ENCODE results near the gene TRIM15. TPM values are rescaled to one million over a fixed set of nuclear protein-coding genes. Genes with fewer than 3 reads are reported as not detected.
"Not testable (repeated sequence)": the region's sequence is repeated elsewhere in the genome, so short reads cannot be mapped to it uniquely, and the experiment has no call there.

The TRIM15 gene
- total RNA-seq, 1 donor from 2014 or later: not detected

DNA sequence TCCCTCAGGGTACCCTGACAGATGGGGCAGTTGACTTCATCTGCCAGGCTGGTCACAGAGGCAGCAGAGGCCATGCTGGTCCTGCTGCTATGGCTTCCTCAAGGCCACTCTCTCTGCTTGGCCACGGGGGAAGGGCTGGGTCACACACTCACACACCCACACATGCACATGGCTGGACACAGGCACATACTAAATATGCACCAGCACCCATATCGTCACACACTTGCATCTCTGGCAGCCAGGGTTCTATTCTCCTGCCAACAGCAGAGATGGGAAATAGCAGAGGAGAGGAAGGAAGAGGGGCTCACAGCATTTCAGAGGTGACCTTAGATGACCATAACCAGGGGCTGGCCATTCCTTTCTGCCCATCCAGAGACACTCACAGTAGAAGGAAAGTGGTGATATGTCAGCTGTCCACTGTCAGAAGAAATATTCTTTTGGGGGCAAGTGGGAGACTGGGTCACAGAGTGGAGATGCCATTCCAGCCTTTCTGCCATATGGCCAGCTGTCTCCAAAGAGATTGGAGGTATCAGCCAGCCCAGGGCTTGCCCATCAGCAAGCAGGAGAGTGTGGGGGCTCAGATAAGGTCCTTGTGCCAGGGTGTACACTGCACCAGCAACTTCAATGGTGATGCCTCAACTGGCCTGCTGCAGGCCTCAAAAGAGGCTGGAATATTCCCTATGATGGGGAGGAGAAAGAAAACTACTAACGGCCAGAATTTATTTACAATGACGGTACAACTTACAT lies 2.4 kb upstream of the TRIM15 start, which contains the start of gene TRIM10:
Gene TRIM10 (minus strand): TSS at position 427 of the 747 bp plus-strand sequence. CDS start 353 bp downstream, at position 74.
- DNase-seq (ENCODE audit: low spot score): no peak

DNA sequence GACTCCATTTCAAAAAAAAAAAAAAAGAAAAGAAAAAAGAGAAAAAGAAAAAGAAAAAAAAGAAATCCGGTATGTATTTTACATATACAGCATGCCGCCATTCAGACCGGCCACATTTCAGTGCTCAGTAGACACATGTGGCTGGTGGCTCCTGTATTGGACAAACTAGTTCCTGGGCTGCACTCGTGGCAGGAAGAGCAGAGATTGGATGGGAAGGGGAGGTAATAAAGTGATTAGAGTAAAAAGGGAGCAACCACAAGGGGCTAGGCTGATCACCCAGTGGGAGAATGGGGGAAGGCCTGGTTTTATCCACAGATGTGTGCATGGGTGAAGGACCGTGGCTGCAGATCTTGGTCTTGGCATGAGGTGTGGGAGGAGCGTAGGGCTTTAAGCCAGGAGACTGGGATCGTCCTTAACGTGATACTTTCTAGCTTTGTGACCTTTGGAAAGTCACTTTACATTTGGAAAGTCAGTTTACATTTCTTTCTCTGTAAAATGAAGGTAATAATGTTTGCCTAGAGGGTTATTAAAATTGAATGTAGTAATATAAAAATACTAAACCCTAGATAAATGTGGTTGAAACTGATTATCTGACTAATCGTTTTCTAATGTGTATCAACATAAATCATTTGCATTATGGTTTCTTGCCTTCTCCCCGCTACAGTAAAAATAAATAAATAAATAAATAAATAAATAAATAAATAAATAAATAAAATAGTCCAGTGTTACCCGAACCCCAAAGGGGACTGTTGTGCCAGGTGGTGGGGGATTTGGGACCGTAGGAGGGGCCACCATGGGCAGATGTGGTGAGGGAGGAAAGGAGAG lies 869 bp upstream of the TRIM15 start:
- no peak for DNase-seq (ENCODE audit: low spot score)

DNA sequence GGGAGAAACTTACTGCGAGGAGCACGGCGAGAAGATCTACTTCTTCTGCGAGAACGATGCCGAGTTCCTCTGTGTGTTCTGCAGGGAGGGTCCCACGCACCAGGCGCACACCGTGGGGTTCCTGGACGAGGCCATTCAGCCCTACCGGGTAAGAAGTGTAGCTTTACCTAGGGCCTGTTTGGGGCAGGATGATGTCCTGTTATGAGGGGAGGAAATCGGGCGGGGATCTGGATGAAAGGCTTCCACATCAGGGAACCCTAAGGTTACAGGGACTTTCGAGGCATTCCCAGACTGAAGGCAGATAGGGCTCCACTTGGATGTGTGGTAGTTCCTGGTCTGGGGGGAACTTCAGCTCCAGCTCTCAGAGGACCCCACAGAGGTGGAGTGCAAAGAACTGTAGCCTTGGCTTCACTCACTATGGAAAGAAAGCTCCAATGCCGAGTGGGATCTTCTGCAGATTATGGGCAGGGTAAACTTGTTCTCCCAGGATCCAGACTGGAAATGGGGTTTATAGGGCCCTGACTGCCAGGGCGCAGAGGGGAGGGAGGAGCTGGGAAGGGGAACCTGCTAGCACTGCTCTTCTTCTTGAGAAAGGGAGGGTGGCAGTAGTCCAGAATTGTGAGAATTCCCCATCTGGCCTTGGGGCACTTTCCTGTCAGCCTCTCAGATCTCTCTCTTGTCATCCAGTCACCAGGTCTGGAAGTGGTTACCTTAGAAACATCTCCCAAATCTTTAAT lies 740 bp downstream of the TRIM15 start:
- DNase-seq (ENCODE audit: low spot score): no peak

DNA sequence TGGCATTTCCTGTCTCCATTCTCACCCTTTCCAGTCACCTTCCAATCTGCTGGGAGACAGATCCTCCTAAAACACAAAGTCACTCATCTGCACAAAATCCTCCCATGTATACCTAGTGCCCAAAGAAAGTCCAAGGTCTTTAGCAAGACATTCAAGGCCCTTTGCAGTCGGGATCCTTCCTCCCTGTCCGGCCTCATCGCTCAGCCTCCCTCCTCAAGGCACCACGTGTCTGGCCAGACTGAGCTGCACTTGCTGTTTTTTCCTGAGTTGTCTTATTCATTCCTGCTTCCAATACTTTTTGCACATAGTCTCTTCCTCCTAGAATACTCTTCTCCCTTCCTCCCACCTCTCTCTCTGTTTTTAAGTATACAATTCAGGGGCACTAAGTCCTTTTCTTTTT lies 1.4 kb downstream of the TRIM15 start:
- DNase-seq (ENCODE audit: low spot score): no peak

DNA sequence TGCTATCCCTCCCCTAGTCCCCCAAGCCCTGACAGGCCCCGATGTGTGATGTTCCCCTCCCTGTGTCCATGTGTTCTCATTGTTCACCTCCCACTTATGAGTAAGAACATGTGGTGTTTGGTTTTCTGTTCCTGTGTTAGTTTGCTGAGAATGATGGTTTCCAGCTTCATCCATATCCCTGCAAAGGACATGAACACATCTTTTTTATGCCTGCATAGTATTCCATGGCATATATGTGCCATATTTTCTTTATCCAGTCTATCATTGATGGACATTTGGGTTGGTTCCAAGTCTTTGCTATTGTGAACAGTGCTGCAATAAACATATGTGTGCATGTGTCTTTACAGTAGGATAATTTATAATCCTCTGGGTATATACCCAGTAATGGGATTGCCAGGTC lies 1.9 kb downstream of the TRIM15 start:
- DNase-seq (ENCODE audit: low spot score): not testable (repeated sequence)

DNA sequence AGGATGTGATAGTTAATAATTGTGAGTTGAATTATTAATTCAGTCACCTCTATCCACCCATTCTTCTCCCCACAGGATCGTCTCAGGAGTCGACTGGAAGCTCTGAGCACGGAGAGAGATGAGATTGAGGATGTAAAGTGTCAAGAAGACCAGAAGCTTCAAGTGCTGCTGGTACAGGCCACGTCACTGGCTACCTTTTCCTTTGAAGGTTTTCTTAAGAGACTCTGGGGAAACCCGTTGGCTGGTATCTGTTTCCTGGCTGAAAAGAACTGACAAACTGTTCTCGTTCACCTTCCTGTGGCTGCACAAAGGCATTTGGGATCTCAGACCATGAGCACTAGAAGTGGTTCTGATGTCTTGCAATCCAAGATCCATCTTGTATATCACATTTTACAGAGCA lies 3.8 kb downstream of the TRIM15 start:
- no peak for DNase-seq (ENCODE audit: low spot score)

DNA sequence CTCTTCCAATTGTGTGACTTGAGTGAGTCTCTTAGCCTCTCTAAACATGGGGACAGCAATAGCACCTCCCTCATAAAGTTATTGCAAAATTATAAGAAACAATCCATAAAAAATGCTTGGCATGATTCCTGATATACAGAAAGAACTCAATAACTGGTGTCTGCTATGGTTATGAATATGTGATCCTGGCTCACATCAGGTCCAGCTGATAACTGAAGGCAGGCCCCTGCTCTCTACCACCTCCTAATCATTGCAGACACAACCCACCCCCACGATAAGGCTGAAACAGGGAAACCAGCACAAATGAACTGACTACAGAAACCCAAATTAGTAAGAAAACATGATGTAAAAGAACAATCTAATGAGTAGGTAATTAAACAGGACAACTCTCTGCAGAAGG lies 5.4 kb downstream of the TRIM15 start:
- no peak for DNase-seq (ENCODE audit: low spot score)

DNA sequence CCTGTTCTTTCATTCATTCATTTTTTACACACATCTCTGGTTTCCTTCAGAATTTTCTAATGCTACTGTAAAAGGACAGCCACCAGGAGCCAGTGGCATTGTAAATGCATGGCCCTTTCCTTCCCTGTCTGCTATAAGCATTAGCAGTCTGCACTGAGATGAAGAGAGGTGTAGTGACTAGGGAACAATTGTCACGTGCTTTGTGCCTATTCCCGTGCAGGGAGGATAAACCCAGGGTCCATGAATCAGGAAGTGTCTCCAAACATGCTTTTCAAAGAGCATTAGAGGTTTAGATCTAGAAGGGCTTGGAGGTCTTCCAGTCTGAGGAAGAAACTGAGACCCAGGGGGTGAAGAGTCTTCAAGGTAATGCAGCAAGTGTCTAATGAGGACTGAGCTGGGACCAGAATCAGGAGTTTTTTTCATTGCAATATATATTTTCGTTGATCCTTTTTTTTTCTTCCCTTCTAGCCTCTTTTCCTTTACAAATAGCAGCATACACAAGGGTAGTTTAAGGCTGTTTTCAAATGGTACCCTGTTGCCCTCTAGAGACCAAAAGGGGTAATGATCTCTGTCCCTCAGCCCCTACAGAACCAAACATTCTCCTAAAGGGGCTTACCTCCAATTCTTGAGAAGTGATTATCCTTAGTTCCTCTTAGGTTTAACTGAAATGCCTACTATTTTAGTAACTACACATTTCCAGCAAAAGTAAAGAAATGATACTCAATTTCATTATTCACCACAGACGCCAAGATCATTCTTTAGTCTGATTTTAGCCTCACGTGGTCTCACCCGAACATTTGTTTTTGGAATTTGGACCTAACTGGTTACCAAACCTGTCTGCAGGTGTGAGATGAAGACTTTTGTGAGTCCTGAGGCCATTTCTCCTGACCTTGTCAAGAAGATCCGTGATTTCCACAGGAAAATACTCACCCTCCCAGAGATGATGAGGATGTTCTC lies 6.6 kb downstream of the TRIM15 start:
- no peak for DNase-seq (ENCODE audit: low spot score)

DNA sequence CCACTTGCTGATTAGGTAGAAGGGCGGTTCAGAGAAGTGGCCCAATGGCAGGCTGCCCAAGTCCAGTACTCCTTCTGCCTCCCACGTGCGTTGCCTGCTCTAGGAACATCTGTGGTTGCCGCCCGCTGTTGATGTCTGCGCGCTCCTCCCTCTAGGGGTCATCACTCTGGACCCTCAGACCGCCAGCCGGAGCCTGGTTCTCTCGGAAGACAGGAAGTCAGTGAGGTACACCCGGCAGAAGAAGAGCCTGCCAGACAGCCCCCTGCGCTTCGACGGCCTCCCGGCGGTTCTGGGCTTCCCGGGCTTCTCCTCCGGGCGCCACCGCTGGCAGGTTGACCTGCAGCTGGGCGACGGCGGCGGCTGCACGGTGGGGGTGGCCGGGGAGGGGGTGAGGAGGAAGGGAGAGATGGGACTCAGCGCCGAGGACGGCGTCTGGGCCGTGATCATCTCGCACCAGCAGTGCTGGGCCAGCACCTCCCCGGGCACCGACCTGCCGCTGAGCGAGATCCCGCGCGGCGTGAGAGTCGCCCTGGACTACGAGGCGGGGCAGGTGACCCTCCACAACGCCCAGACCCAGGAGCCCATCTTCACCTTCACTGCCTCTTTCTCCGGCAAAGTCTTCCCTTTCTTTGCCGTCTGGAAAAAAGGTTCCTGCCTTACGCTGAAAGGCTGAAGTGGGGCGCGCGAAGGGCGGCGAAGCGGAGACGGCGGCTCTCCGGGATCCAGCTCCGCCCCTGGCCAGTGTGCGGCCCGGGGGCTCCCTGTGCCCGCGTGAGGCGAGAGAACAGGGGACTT lies 8.5 kb downstream of the TRIM15 start:
- no peak for DNase-seq (ENCODE audit: low spot score)

DNA sequence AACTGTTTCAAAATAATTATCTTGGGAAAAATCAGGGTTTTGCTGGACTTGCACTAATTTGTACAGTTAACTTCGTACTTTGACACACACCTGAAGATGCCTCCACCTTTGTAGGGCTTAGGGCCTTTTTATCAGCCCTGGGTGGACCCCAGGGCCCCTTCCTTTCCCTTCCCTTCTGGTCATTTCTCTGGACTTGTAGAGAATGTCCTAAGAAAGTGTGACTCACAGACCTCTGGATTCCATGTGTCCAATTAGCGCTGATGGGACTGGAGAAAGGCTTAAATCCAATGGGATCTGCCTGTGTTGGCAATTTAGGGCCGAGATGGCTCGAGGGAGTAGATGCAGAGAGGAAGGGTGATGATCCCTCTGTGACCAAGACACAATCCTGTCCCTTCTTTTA lies 9.3 kb downstream of the TRIM15 start:
- DNase-seq (ENCODE audit: low spot score): no peak

DNA sequence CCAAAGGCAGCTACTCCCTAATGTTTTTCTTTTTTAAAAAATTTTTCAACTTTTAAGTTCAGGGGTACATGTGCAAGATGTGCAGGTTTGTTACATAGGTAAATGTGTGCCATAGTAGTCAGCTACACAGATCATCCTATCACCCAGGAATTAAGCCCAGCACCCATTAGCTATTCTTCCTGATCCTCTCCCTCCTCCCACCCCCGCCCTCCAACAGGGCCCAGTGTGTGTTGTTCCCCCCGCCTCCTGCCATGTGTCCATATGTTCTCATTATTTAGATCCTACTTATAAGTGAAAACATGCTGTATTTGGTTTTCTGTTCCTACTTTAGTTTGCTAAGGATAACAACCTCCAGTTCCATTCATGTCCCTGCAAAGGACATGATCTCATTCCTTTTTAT lies 12.4 kb downstream of the TRIM15 start:
- DNase-seq (ENCODE audit: low spot score): no peak

DNA sequence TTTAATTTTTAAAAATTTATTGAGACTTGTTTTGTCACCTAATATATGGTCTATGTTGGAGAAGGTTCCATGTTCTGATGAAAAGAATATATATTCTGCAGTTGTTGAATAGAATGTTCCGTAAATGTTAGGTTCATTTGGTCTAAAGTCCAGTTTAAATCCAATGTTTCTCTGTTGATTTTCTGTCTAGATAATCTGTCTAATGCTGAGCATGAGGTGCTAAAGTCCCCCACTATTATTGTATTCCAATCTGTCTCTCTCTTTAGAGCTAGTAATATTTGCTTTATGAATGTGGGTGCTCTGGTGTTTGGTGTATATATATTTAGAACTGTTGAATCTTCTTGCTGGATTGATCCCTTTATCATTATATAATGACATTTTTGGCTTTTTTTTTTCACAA lies 15.5 kb downstream of the TRIM15 start:
- no peak for DNase-seq (ENCODE audit: low spot score)

DNA sequence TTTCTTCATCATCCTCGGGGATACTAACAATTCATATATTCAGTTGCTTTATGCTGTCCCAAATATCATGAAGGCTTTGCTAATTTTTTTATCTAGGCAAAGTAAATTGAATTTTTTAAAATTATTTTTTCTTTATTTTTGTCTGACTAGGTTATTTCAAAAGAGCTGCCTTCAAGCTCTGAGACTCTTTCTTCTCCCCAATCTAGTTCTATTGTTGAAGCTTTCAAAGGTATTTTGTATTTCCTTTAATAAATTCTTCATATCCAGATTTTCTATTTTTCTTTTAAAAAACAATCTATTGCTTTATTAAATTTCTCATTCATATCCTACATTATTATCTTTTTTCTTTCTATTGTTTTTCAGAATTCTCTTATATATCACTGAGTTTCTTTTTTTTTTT lies 16.8 kb downstream of the TRIM15 start:
- no peak for DNase-seq (ENCODE audit: low spot score)

DNA sequence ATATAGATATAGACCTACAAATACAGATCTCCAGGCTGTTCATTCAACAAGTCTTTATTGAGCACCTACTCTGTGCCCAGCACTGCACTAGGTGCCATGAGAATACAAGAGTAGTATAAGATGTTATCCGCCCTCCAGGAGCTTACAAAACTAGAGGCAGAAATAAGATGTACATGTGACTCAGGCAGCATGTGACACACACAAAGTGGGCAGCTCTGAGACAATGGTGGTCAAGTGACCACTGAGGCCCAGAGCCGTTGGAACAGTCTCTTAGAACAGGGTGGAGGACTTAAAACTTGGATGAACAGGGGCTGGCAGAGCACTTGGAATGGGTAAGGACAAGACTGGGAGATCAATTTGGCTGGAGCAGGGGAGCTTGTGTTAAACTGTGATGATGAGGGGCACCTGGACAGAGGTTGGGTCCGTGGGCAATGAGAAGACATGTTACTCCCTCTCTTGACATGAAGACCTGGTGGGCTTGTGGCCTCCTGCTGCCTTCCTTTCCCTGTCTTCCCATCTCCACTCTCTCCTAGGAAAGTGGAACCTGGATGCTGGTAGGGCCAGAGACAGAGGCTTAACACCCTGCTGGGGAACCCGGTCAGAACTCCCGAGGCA lies 21.2 kb downstream of the TRIM15 start:
- DNase-seq (ENCODE audit: low spot score): no peak

DNA sequence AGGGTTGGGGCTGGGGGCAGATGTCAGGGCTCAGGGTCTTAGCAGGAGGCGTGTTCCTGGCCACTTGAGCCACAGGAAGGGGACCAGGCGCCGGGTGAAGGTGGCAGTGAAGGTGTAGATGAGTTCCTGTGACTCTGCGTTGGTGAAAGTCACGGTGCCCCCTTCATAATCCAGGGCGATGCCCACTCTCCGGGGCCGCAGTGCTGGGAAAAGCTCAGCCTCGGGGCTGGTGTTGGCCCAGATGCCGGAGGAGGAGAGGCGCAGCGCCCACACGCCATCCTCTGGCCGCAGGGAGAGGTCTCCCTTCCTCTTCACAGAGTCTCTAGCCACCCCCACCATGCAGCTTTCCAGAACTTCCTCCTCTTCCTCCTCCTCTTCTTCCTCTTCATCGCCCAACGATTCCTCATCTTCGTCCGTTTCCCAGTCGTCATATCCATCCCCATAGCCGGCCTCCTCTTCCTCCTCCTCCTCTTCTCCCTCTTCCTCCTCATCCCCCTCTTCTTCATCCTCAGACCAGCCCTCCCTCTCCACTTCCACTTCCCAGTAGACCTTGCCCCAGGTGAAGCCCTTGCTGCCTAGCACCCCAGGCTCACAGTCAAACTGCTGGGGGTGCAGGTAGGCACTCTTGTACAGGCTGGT lies 22.6 kb downstream of the TRIM15 start:
- DNase-seq (ENCODE audit: low spot score): no peak

DNA sequence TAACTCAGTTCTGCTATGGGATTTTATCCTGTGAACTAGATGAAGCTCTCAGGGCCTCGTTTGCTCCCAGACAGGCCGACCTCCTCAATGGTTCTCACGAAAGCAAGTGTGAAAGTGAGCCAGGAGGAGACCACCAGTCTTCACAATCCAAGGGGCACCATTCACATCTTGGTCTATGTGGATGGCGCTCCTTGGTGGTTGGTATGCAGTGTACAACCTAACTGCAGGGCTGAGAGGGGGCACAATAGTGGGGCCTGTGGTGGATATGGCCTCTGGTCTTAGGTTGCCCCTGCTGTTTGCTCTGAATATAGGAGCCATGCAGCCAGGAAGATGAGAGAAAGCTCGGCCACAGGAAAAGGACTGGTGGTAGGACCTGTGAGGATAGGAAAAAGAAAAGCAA lies 25.2 kb downstream of the TRIM15 start:
- DNase-seq (ENCODE audit: low spot score): no peak

DNA sequence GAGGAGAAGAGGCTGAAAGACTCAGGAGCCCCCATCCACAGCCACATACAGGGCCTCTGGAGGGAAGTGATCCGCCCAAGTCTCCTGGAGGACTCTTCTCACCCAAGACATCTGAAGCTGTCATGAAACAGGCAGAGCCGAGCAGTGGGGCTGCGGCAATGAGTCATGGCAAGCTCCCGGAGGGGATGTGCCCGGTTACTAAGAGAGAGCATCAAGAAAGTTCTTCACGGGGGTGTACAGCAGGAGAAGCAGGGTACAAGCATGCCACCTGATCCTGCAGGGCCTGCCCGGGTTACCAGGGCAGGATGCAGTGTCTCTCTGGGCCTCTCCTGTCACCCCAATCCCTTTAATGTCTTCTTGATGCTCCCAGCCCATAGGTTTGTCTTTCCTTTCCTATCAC lies 28.7 kb downstream of the TRIM15 start:
- no peak for DNase-seq (ENCODE audit: low spot score)

DNA sequence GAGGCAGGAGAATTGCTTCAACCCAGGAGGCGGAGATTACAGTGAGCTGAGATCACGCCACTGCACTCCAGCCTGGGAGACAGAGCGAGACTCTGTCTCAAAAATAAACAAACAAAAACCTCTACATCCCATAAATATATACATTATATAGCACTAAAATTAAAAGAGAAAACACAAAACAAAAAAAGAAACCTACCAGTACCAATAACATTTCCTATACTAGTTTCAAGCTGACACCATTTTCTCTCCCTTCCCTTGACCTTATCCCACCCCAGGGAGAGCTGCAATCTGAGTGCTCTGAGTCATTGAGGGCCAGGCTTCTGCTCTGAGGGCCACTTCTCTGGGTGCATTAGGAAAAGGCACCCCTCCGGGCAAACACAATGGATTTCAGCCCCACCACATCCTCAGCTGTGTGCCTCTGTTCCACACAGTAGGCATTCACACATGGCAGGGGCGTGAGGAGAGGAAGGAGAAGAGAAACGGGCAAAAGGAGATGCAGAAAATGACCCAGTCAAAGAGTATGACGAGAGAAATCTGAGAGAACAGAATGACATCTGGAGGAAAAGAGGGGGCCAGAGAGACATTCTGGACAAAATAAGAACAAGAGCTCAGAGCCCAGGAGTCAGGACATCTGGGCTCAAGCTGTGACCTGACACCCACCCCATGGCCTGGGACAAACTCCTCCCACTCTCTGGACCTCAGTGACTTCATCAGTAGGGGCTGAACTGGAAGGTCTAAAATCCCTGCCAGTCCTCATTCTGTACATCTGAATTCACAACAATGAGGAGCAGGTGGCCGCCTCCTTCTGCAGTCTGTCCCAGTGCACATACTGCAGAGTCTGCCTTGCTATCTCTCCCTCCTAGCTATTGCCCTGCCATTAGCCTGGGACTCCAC lies 31.7 kb downstream of the TRIM15 start:
- DNase-seq (ENCODE audit: low spot score): no peak
